Measurements from ENCODE around the gene CAD. TPM values are rescaled to one million over a fixed set of nuclear protein-coding genes. Genes with fewer than 3 reads are reported as not detected.

CAD gene
- total RNA-seq, 2 experiments from 2014 or later, result 125 to 127 TPM

DNA sequence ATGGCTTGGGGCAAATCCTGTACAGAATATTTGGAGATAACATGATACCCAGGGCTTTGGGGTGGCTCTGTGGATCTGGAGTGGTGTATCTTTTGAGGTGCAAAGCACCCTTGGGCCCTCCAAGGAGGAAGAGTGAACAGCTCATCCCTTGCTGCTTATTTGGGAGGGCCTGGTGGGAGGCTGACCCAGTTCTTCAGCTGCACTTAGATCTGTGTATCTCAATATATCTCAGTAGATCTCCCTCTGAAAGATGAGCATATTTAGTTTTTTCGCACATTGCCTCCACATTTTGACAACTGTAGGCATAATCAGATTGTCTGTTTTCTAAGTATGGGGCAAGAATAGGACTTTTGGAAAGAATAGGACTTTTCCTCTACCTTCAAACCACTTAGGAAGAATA is 67.8 kb downstream of the CAD start:
- ATAC-seq, result no peak
- TF ChIP-seq, protein P1, sequence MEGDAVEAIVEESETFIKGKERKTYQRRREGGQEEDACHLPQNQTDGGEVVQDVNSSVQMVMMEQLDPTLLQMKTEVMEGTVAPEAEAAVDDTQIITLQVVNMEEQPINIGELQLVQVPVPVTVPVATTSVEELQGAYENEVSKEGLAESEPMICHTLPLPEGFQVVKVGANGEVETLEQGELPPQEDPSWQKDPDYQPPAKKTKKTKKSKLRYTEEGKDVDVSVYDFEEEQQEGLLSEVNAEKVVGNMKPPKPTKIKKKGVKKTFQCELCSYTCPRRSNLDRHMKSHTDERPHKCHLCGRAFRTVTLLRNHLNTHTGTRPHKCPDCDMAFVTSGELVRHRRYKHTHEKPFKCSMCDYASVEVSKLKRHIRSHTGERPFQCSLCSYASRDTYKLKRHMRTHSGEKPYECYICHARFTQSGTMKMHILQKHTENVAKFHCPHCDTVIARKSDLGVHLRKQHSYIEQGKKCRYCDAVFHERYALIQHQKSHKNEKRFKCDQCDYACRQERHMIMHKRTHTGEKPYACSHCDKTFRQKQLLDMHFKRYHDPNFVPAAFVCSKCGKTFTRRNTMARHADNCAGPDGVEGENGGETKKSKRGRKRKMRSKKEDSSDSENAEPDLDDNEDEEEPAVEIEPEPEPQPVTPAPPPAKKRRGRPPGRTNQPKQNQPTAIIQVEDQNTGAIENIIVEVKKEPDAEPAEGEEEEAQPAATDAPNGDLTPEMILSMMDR (IDR thresholded peaks at IDR 0.05), result no peak
- Mint-ChIP-seq H3K36me3 (ENCODE audit: low read depth) (no peaks in the 10 kb centered on the region), H3K27me3 (peaks cover 6% of the 10 kb centered on the region), H3K4me1 (ENCODE audit: low read depth) (peaks cover under 1% of the 10 kb centered on the region), H3K9me3 (no peaks in the 10 kb centered on the region), H3K4me3 (no peak overlapping the region), H3K27ac (no peak overlapping the region)
- DNase-seq, result no peak
- CTCF ChIA-PET, result interaction anchor here (7.4 kb wide), 1 partner anchor 18 kb away, joined by 100 read pairs; no protein-coding TSS in a partner anchor
- POLR2A ChIA-PET, result no interaction called here
- intact Hi-C loops (cut with micrococcal nuclease), result loop anchor here (5.0 kb wide), 2 partner anchors 188 to 323 kb away; no protein-coding TSS in a partner anchor

GRCh38 chr2:27285481-27285880 is 68.3 kb downstream of the CAD start:
- no peaks in the 10 kb centered on the region for H3K4me1 Mint-ChIP-seq (ENCODE audit: low read depth)
- POLR2A ChIA-PET, result no interaction called here
- intact Hi-C loops (cut with micrococcal nuclease), result no loop called here
- H3K9me3 Mint-ChIP-seq, result no peaks in the 10 kb centered on the region
- DNase-seq, result no peak
- peaks cover 6% of the 10 kb centered on the region for H3K27me3 Mint-ChIP-seq
- no peak overlapping the region for H3K4me3 Mint-ChIP-seq
- TF ChIP-seq, protein P1 (IDR thresholded peaks at IDR 0.05), result no peak
- CTCF ChIA-PET, result interaction anchor here (3.5 kb wide), 1 partner anchor 17 kb away, joined by 19 read pairs; no protein-coding TSS in a partner anchor
- ATAC-seq, result no peak
- no peak overlapping the region for H3K27ac Mint-ChIP-seq
- no peaks in the 10 kb centered on the region for H3K36me3 Mint-ChIP-seq (ENCODE audit: low read depth)

DNA sequence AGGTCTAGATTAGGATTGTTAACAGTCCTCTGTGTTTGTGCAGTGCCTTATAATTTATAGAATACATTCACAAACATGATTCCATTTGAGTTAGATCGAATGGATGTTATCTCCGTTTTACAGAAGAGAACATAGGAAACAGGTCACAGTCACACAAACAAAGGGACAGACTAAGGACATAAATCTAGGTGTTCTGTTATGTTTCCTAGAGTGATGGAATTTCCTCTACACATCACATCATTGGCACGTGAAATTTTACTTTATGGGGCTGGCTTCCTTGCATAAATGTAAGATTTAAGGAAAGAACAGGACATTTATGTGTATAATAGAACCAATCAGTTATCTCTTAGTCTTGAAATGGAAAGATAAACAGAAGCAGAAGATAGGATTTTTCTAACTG is 71.4 kb downstream of the CAD start:
- ChIA-PET POLR2A (no interaction called here), CTCF (interaction anchor here (1.4 to 7.7 kb wide), 4 partner anchors 8 to 40 kb away, joined by 4 to 59 read pairs (median 13); partner anchors contain the start of gene TRIM54)
- no peak overlapping the region for H3K4me3 Mint-ChIP-seq
- no peaks in the 10 kb centered on the region for H3K36me3 Mint-ChIP-seq (ENCODE audit: low read depth)
- DNase-seq, result no peak
- no peaks in the 10 kb centered on the region for H3K4me1 Mint-ChIP-seq (ENCODE audit: low read depth)
- no peak for ATAC-seq
- H3K27ac Mint-ChIP-seq, result no peak overlapping the region
- H3K9me3 Mint-ChIP-seq, result no peaks in the 10 kb centered on the region
- intact Hi-C loops (cut with micrococcal nuclease), result no loop called here
- TF ChIP-seq, protein P1 (IDR thresholded peaks at IDR 0.05), result no peak
- H3K27me3 Mint-ChIP-seq, result peaks cover 12% of the 10 kb centered on the region

DNA sequence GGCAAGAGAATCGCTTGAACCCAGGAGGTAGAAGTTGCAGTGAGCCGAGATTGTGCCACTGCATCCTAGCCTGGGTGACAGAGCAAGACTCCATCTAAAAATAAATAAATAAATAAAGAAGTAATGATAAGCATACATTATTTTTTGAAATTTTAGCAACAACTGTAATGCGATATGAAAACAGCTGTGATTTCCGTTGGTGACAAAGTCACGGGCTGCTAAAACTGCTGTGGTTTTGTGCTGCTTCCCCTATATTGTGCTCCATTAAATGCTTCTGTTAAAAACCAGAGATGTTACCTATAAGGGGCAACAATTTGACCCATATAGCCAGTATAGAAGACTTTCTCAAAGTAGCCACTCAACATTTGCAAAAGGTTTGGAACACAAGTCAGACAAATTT is 73.4 kb downstream of the CAD start:
- no peaks in the 10 kb centered on the region for H3K9me3 Mint-ChIP-seq
- H3K4me1 Mint-ChIP-seq (ENCODE audit: low read depth), result no peaks in the 10 kb centered on the region
- H3K4me3 Mint-ChIP-seq, result no peak overlapping the region
- TF ChIP-seq, protein P1 (IDR thresholded peaks at IDR 0.05), result no peak
- ATAC-seq (no peak), DNase-seq (no peak)
- ChIA-PET CTCF (interaction anchor here (1.3 to 7.7 kb wide), 3 partner anchors 10 to 40 kb away, joined by 3 to 59 read pairs (median 49); partner anchors contain the start of gene TRIM54), POLR2A (no interaction called here)
- H3K27ac Mint-ChIP-seq, result no peak overlapping the region
- no peaks in the 10 kb centered on the region for H3K36me3 Mint-ChIP-seq (ENCODE audit: low read depth)
- peaks cover 12% of the 10 kb centered on the region for H3K27me3 Mint-ChIP-seq
- intact Hi-C loops (cut with micrococcal nuclease), result no loop called here

DNA sequence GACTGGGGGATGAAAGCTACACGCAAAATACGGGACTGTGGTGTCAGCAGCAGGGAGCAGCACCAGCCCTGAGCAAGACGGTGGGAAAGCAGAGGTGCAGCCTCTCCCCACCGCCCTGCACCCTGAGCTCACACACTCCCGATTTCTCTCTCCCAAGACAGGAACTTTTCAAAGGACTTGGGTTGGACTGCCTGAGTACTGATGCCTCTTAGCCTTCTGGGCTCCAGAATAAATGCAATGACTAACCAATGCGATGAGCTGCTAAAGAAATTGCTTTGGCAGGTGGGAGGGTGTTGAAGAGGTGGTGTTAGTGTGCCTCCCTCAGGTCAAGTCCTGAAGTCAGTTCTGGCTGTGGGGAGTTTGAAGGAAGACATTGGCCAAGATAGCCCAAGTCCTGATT is 74.7 kb downstream of the CAD start:
- ChIA-PET CTCF (interaction anchor here (1.0 to 7.7 kb wide), 7 partner anchors 10 to 330 kb away, joined by 3 to 59 read pairs (median 6); partner anchors contain the start of gene TRIM54), POLR2A (interaction anchor here (0.5 to 1.8 kb wide), 4 partner anchors 10 to 43 kb away, joined by 3 to 6 read pairs (median 3); partner anchors contain the start of genes SLC30A3 and TRIM54)
- H3K4me3 Mint-ChIP-seq, result no peak overlapping the region
- no peaks in the 10 kb centered on the region for H3K9me3 Mint-ChIP-seq
- H3K27me3 Mint-ChIP-seq, result peaks cover 15% of the 10 kb centered on the region
- TF ChIP-seq, protein P1 (IDR thresholded peaks at IDR 0.05), result no peak
- H3K36me3 Mint-ChIP-seq (ENCODE audit: low read depth), result no peaks in the 10 kb centered on the region
- no peak for ATAC-seq
- intact Hi-C loops (cut with micrococcal nuclease), result no loop called here
- H3K27ac Mint-ChIP-seq, result no peak overlapping the region
- DNase-seq, result no peak
- no peaks in the 10 kb centered on the region for H3K4me1 Mint-ChIP-seq (ENCODE audit: low read depth)

Other genes with a start within 250 kb of the CAD start
- 1 to 10 TPM; 1.6 to 1.7 TPM for gene MAPRE3, start 246.7 kb upstream of the CAD start, total RNA-seq
- gene TMEM214, start 184.4 kb upstream of the CAD start, total RNA-seq, result 10 to 100 TPM; 54.1 to 58.9 TPM
- 10 to 100 TPM; 12.2 to 16.4 TPM for gene AGBL5, start 165.7 kb upstream of the CAD start, total RNA-seq
- gene OST4, start 145.7 kb upstream of the CAD start, total RNA-seq, result 100 to 1,000 TPM; 257 to 262 TPM
- under 1 TPM; 0.61 to 0.63 TPM for gene EMILIN1, start 138.8 kb upstream of the CAD start, total RNA-seq
- gene KHK, start 130.6 kb upstream of the CAD start, total RNA-seq, result 1 to 10 TPM; 6.7 to 9.5 TPM
- gene CGREF1, start 98.2 kb upstream of the CAD start, total RNA-seq, result 1 to 10 TPM; 3.7 to 4.3 TPM
- gene ABHD1, start 93.6 kb upstream of the CAD start, total RNA-seq, result under 1 TPM; 0.36 to 0.50 TPM
- gene PREB, start 82.7 kb upstream of the CAD start, total RNA-seq, result 10 to 100 TPM; 60.5 to 63.2 TPM
- not detected for gene PRR30, start 78.0 kb upstream of the CAD start, total RNA-seq
- not detected for gene TCF23, start 68.4 kb upstream of the CAD start, total RNA-seq
- gene ATRAID, start 5.3 kb upstream of the CAD start, total RNA-seq, result 10 to 100 TPM; 62.6 to 65.2 TPM
- 10 to 100 TPM; 34.9 to 37.7 TPM for gene SLC5A6, start 5.1 kb upstream of the CAD start, total RNA-seq
- gene SLC30A3, start 45.7 kb downstream of the CAD start, total RNA-seq, result under 1 TPM; 0.32 to 0.43 TPM
- gene DNAJC5G, start 58.1 kb downstream of the CAD start, total RNA-seq, result not detected
- under 1 TPM; 0.16 to 0.23 TPM for gene TRIM54, start 65.1 kb downstream of the CAD start, total RNA-seq
- gene UCN, start 91.1 kb downstream of the CAD start, total RNA-seq, result 1 to 10 TPM; 2.5 to 2.7 TPM
- gene MPV17, start 105.7 kb downstream of the CAD start, total RNA-seq, result 10 to 100 TPM; 72.3 to 85.1 TPM
- 10 to 100 TPM; 57.6 to 63.6 TPM for gene GTF3C2, start 139.4 kb downstream of the CAD start, total RNA-seq
- gene EIF2B4, start 153.0 kb downstream of the CAD start, total RNA-seq, result 10 to 100 TPM; 29.2 to 30.4 TPM
- gene SNX17, start 153.2 kb downstream of the CAD start, total RNA-seq, result 10 to 100 TPM; 74.5 to 82.3 TPM
- 1 to 10 TPM; 6.8 to 7.2 TPM for gene ZNF513, start 163.4 kb downstream of the CAD start, total RNA-seq
- gene PPM1G, start 192.2 kb downstream of the CAD start, total RNA-seq, result 100 to 1,000 TPM; 138 to 142 TPM
- gene NRBP1, start 211.3 kb downstream of the CAD start, total RNA-seq, result 10 to 100 TPM; 60.5 to 62.1 TPM
- 1 to 10 TPM; 4.2 to 4.3 TPM for gene KRTCAP3, start 225.0 kb downstream of the CAD start, total RNA-seq